Measurements from ENCODE around the gene KLHL29.

DNA sequence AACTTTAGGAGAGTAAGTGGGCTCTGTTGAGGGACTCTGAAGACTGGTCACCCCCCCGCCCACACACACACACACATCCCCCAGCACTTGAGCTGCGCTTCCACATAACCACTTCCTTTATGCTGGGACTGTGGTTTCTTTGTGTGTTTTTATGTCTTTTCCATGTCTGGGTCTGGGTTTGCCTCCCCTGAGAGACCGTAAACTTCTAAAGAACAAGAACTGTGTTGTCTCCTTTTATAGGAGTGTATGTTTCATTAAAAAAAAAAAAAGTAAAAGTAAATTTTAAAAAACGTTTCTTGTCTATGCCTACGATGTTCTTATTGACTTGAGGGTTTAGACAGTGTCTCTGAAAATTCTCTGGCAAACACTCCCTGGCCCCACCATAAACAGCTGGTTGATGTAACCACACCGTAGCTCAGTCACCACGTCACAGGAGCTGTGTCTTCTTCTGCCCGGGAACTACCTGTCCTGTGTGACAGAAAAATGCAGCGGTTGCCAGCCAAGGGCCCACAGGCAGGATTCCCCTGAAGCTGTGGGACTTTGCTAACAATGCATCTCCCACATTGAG lies 68.0 kb downstream of the KLHL29 start:
- no peak for TF ChIP-seq POLR2A (IDR thresholded peaks at IDR 0.05; ENCODE audit: low read depth, low read length)
- TF ChIP-seq, protein P1, sequence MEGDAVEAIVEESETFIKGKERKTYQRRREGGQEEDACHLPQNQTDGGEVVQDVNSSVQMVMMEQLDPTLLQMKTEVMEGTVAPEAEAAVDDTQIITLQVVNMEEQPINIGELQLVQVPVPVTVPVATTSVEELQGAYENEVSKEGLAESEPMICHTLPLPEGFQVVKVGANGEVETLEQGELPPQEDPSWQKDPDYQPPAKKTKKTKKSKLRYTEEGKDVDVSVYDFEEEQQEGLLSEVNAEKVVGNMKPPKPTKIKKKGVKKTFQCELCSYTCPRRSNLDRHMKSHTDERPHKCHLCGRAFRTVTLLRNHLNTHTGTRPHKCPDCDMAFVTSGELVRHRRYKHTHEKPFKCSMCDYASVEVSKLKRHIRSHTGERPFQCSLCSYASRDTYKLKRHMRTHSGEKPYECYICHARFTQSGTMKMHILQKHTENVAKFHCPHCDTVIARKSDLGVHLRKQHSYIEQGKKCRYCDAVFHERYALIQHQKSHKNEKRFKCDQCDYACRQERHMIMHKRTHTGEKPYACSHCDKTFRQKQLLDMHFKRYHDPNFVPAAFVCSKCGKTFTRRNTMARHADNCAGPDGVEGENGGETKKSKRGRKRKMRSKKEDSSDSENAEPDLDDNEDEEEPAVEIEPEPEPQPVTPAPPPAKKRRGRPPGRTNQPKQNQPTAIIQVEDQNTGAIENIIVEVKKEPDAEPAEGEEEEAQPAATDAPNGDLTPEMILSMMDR (IDR thresholded peaks at IDR 0.05; ENCODE audit: extremely low read depth in 1 of 2, insufficient read depth in 1 of 2, low read depth in 1 of 2, low read length in 2 of 2): no peak
- TF ChIP-seq POLR2AphosphoS5 (IDR thresholded peaks at IDR 0.05; ENCODE audit: insufficient read depth, low read depth, low read length): no peak
- TF ChIP-seq, protein P2, sequence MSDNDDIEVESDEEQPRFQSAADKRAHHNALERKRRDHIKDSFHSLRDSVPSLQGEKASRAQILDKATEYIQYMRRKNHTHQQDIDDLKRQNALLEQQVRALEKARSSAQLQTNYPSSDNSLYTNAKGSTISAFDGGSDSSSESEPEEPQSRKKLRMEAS (IDR thresholded peaks at IDR 0.05; ENCODE audit: insufficient read depth, insufficient read length): no peak
- no peak for TF ChIP-seq GATA2 (IDR thresholded peaks at IDR 0.05; ENCODE audit: insufficient read depth, insufficient read length, low read depth, low read length)
- no peak for TF ChIP-seq EZH2 (IDR thresholded peaks at IDR 0.05; ENCODE audit: borderline replicate concordance, low read depth, low read length, severe bottlenecking)
- TF ChIP-seq JUN (IDR thresholded peaks at IDR 0.05; ENCODE audit: borderline replicate concordance, insufficient read depth, insufficient read length, low read depth): no peak
- TF ChIP-seq MYC (IDR thresholded peaks at IDR 0.05; ENCODE audit: low read depth, low read length): no peak

All from endothelial cell of umbilical vein (primary cell).